PC-9 (cell line): Measurements from ENCODE around the gene CSF1.

Source experiments
- CTCF ChIP-seq: fragments of 200-600 bp; sonication (generic); conservative IDR thresholded peaks from 2 replicates; pipeline ENCODE4 v1.6.1; 2017; ENCODE audit warnings: mixed run types, antibody characterized with exemption, mild to moderate bottlenecking, moderate library complexity
- EZH2 ChIP-seq: fragments of 200-600 bp; sonication (generic); IDR thresholded peaks from 2 replicates; pipeline ENCODE4 v1.8.0; 2017; ENCODE audit warnings: antibody characterized with exemption, low read depth

- TF ChIP-seq CTCF = no peak
- TF ChIP-seq EZH2 = no peak
Observed at GRCh38 chr1:109901141-109901523, 9.5 kb upstream of the CSF1 start.
